Spleen (tissue), 7 donors: ENCODE measurements around the gene IVNS1ABP.

Experiments
- POLR2AphosphoS5 ChIP-seq, 3 donors: sonication (generic); formaldehyde crosslinking; IDR thresholded peaks; one replicate each; pipeline ENCODE4 v1.5.1; 2017; ENCODE audit warnings: antibody characterized with exemption in 3 of 3
- TF ChIP-seq, protein P1 (sequence below), 11 experiments: fragments of 200-600 bp in 7 of 11; fragments of 450-650 bp in 4 of 11; sonication (generic) in 4 of 11; IDR thresholded peaks in 8 of 11; conservative IDR thresholded peaks in 3 of 11; 1 replicate in 7 of 11; 2 replicates in 4 of 11; pipeline versions ENCODE4 v1.4.0 to v1.8.0; 2016 to 2021; ENCODE audit warnings: antibody characterized with exemption in 11 of 11, inconsistent platforms in 4 of 11, mild to moderate bottlenecking in 1 of 11
- donor health status: DM: no; HTN: no; CAD: no; lungs with moderate emphysema.
- donor health status: DM: no; HTN: no; CAD: no.
- donor health status: DM: no; HTN: no; CAD: no.

GRCh38 chr1:185279571-185279970, 37.5 kb downstream of the IVNS1ABP start:
- TF ChIP-seq, protein P1, sequence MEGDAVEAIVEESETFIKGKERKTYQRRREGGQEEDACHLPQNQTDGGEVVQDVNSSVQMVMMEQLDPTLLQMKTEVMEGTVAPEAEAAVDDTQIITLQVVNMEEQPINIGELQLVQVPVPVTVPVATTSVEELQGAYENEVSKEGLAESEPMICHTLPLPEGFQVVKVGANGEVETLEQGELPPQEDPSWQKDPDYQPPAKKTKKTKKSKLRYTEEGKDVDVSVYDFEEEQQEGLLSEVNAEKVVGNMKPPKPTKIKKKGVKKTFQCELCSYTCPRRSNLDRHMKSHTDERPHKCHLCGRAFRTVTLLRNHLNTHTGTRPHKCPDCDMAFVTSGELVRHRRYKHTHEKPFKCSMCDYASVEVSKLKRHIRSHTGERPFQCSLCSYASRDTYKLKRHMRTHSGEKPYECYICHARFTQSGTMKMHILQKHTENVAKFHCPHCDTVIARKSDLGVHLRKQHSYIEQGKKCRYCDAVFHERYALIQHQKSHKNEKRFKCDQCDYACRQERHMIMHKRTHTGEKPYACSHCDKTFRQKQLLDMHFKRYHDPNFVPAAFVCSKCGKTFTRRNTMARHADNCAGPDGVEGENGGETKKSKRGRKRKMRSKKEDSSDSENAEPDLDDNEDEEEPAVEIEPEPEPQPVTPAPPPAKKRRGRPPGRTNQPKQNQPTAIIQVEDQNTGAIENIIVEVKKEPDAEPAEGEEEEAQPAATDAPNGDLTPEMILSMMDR (IDR thresholded peaks at IDR 0.05 in 8 of 11, conservative IDR thresholded peaks at IDR 0.05 in 3 of 11), result no peak
- no peak for TF ChIP-seq POLR2AphosphoS5 (IDR thresholded peaks at IDR 0.05)
